NCI-H1436 treated with DMSO at 0.1 percent for 48 hours (cell line): ENCODE results near the gene DIP2C.

Experiments
- DNase-seq: peaks from one replicate; lab custom pipeline; 2025; lab: John Stamatoyannopoulos, UW

DIP2C gene

GRCh38 chr10:552679-553078 is 136.8 kb downstream of the DIP2C start:
- no peak for DNase-seq

DNA sequence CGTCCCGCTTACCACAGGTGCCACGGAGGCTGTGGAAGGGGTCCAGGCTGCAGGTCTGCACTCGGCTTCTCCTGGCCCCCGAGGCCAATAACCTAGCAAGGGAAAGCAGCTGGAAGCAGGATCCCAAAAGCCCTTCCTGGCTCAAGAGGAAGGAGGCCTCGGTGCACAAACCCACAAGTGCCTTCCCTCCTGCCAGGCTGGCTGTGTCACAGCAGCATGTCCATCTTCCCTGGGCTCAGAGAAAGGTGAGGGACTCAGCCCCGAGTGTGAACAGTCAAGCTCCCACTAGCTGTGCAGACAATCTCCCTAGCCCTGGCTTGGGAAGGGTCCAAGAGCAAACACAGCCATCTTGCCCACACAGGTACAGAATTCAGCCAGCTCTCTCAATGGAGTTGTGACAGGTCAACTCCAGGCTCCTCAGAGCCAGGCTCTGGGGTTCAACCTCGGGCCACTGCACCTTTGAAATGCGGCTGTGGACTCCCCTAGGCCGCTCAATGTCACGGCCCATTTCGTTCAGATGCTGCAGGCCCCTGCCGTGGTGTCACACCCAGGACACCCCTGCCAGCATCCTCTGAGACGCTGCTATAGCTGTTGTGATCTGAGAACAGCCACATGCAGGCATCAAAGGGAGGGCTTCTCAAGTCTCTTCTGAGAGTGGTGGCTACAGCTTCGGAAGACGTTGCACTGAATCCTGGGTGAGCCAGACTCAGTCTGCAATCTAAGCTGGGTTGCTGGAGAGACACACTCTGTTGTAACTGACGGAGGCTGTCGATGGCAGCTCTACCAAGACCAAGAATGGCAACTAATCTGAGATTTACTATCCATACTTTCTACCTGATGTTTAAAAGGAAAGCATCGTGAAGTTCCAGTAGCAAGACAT is 137.9 kb downstream of the DIP2C start:
- DNase-seq: no peak

DNA sequence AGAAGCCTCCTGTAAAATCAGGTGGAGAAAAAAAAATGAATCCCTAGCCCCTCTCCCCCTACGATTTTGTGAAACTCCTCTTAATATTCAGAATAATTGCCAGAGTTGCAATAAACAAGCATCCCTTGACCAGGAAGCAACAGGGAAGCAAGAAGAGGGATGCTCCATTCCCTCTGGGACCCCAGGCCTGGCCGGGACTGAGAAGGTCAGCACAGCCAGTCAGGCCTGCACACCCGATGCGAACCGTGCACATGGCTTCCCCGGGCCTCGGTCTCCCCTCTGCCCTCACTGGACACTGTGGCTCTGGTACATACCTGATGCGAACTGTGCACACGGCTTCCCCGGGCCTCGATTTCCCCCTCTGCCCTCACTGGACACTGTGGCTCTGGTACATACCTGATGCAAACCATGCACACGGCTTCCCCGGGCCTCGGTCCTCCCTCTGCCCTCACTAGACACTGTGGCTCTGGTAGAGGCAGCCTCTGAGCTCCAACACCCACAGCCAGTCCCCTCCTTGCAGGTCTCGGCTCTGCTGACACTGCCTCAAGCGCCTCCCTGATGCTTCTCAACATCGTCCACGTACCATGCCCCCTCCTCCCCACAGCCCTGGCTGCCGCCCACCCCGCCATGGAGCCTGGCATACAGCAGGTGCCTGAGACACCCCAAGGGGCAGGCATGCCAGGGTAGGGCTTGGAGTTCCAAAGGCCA is 138.6 kb downstream of the DIP2C start:
- DNase-seq: no peak

- no peak for DNase-seq
Measured at GRCh38 chr10:549391-549790, 140.1 kb downstream of the DIP2C start.

- no peak for DNase-seq
Measured at GRCh38 chr10:548238-548901, 141.1 kb downstream of the DIP2C start.

GRCh38 chr10:547591-548081 is 141.8 kb downstream of the DIP2C start:
- DNase-seq: no peak

DNA sequence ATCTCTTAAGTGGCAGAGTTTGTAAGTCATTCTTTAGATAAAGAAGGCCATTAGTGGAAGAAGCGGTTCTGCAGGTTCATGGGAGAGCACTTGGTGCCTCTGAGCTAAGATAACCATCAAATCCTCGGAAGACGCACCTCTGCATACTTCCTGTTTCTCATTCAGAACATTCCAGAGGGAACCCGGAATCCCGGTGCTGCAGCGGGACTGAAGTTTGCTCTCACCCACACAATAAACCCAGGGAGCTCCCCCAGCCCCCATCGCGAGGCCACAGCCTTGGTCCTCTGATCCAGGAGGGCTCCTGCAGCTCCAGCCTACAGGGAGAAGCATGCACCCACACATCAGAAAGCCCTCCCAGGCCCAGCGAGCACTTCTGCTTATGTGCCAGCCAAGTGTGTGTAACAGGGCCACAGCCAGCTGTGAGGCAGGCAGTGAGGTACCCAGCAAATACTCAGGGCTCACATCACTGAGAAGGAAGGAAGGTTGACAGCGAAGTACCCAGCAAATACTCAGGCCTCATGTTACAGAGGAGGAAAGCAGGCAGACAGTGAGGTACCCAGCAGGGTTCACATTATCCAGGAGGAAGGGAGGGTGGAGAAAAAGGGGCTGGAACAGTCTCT is 142.4 kb downstream of the DIP2C start:
- DNase-seq: no peak

DNA sequence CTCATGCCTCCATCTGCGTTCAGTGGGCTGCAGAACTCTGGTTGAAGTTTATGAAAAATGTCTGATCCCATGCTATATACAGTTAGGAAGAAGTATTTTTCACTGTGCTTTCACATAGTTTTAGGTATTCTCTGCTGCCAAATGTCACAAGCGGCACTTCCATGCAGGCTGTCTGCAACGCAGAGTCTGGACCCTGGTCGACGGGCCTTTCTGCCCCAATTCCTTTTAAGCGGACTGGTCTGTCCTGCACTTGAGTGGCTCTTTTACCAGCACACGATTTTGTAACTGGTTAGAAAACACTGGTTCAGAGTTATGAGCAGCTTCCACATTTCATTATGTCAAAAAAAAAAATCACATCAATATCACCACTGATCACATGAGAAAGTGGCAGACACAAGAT is 143.0 kb downstream of the DIP2C start:
- no peak for DNase-seq

DNA sequence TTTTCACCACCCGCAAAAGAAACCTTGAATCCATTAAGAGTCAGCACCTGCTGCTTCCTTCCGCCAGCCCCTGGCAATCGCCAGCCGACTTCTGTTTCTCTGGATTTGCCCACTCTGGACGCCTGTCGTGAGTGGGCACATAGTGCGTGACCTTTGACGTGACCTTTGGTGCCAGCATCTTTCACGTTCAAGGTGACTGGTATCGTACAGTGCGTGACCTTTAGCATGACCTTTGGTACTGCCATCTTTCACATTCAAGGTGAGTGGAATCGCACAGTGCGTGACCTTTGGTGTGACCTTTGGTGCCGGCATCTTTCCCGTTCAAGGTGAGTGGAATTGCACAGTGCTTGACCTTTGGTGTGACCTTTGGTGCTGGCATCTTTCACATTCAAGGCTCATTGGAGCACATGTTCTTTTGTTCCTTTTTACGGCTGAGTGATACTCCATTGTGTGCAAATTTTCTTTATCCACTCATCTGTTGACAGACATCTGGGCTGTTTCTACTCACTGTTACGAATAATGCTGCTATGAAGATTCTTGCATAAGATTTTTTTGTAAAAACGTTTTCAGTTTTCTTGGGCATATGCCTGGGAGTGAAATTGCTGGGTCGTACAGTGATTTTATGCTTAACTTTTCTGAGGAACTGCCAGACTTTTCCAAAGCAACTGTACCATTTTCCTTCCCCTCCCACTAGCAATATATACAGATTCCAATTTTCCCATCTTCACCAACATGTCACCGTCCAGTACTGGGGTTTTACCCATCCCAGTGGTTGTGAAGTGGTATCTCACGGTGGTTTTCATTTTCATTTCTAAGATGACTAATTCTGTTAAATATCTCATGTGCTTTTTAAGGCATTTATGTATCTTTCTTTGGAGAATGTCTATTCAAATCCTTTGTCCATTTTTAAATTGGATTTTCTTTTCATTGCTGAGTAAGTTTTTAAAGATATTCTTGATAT is 145.3 kb downstream of the DIP2C start:
- DNase-seq: no peak

- no peak for DNase-seq
Measured at GRCh38 chr10:543131-543530, 146.3 kb downstream of the DIP2C start.

DNA sequence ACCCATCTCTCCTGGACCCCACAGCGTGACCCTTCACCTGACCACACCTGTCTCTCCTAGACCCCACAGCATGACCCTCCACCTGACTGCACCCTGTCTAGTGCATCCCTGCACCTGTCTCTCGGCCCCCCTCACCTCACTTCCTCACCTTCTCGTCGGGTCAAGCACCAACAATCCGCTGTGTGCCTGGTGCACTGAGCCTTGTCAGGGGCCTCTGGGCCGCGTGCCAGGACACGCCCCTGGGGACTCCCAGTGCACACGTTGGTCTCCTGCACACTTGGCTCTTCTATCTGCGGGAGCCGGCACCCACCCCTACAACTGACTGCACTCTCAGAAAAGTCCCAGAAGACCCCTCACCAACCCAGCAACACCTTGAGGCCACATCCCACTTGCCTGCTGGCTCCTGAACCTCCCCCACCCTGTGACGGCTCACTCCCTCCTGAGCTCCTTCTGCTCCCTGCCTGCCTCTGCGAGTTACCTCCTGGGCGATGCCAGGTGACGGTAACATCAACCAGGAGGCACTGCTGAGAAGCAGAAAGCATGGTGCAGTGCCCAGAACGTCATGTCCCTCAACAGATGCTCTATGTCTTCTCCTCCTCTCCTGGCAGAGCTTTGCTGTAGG is 147.6 kb downstream of the DIP2C start:
- no peak for DNase-seq

- DNase-seq: no peak
Measured at GRCh38 chr10:541041-541440, 148.4 kb downstream of the DIP2C start.

- DNase-seq: no peak
Measured at GRCh38 chr10:538895-539294, 150.6 kb downstream of the DIP2C start.

DNA sequence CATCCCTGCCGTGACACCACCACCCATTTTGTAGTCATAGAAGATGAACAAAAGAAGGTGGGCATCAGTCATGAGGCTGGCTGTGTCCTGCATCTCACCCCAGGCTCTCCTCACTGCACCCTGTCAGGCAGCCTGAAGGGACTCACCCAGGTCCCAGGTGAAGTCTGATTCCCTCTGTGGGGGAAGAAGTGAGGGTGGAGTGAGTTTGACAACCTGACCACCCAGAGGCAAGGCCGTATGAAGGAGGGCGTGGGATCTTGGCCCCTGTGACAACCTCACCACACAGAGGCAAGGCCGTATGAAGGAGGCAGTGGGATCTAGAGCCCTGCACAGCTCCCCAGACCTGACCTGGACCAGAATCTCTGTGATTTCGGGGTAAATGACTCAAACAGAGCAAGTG is 152.5 kb downstream of the DIP2C start:
- DNase-seq: no peak

DNA sequence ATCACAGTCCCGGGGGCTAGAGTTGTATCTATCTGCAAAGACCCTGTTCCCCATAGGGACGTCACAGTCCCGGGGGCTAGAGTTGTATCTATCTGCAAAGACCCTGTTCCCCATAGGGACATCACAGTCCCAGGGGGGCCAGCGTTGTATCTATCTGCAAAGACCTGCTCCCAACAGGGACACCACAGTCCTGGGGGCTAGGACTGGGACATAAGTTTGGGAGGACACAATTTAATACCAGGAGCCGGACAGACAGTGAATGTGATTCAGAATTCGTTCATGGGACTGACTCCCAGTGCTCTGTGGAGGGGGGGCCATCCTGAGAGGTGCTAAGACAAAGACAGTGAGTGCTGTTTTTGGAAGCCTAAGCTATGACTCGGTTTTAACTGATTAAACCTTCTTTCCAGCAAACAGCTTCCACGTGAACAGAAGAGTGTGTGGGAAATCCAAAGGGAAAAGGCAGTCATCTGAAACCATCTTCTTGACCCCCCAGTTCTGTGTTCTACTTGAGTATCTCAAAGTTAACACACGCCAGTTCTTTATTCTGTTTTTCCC is 153.0 kb downstream of the DIP2C start:
- no peak for DNase-seq

DNA sequence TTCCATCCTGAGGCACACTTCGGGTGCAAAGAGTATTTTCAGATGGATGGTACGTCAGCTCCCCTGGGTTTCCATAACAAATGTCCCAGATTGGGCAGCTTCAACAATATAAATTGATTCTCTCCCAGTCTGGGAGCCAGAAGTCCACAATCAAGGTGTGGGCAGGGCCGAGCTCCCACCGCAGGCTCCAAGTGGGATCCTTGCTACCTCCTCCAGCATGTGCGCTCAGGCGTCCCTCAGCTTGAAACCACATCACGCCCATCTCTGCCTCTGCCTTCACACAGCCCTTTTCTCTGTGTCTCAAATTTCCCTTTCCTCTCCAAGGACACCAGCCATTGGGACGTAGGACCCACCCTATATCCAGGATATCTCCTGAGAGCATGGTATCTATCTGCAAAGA is 153.5 kb downstream of the DIP2C start:
- DNase-seq: no peak

DNA sequence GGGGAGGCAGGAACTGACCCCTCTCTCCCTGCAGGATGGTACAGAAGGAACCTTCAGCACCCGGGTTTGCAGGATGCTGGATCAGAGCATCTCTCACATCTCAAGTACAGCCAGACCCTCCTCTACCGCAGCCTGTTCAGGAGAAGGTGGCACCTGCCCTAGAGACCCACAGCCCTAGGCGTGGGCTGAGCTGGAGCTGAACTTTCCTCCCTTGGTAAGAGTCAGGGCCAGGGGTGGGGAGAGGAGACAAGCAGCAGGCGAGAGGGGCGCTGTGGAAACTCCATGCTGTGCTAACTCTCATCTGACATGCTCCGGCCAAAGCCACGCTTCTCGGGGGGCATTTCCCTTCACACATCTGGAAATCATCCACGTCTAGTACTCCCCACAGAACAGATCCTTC is 154.4 kb downstream of the DIP2C start:
- no peak for DNase-seq

DNA sequence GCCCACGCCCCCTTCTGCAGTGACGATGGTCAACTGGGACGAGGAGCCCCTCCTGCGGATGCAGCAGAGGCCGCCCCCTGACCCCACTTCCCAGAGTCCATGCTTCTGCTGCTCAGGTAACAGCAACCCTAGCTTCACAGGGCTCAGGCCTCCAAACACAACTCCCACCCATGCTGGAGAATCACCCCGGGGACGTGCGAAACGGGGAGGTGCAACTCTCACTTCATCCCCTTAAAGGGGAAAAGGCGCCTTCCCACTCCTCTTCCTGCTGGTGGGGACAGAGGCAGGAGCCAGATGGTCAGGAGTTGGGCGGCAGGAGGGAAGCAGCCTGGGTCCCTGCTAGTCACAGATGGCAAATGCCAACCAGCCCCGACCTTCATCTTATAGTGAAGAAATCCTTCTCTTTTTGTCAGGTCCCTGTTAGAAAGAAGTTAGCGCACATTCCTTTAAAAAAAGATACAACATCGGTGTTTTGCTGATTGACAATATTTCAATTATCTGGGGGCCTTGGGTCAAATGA is 155.4 kb downstream of the DIP2C start:
- no peak for DNase-seq

- DNase-seq: no peak
Measured at GRCh38 chr10:533611-534010, 155.9 kb downstream of the DIP2C start.

GRCh38 chr10:533186-533585 is 156.3 kb downstream of the DIP2C start:
- no peak for DNase-seq
